Hematopoietic multipotent progenitor cell treated with erythropoietin and hydrocortisone succinate and interleukin-3 and kit ligand, for 17 days (in vitro differentiated cells): ENCODE measurements around the gene CRACDL.

Source experiments
- DNase-seq: peaks from one replicate; pipeline ENCODE4 v3.0.0-alpha.2; 2015; ENCODE audit warnings: low spot score

The CRACDL gene

GRCh38 chr2:98859323-98859722 is 76.7 kb downstream of the CRACDL start:
- no peak for DNase-seq

- no peak for DNase-seq
These were observed 79.0 kb downstream of the CRACDL start for GRCh38 chr2:98857001-98857400.

GRCh38 chr2:98854682-98855081 is 81.3 kb downstream of the CRACDL start:
- no peak for DNase-seq

- DNase-seq: no peak
These were observed 83.1 kb downstream of the CRACDL start for GRCh38 chr2:98852932-98853331.

GRCh38 chr2:98850074-98850473 is 86.0 kb downstream of the CRACDL start:
- no peak for DNase-seq

- no peak for DNase-seq
These were observed 86.9 kb downstream of the CRACDL start for GRCh38 chr2:98849113-98849512.

- no peak for DNase-seq
These were observed 88.2 kb downstream of the CRACDL start for GRCh38 chr2:98847853-98848252.

- no peak for DNase-seq
These were observed 90.0 kb downstream of the CRACDL start for GRCh38 chr2:98846041-98846440.

GRCh38 chr2:98842136-98842535 is 93.9 kb downstream of the CRACDL start:
- DNase-seq: no peak

GRCh38 chr2:98839292-98839691 is 96.7 kb downstream of the CRACDL start:
- no peak for DNase-seq

- no peak for DNase-seq
These were observed 100.1 kb downstream of the CRACDL start for GRCh38 chr2:98835831-98836385.

GRCh38 chr2:98833917-98834263 is 102.1 kb downstream of the CRACDL start:
- DNase-seq: no peak

GRCh38 chr2:98833172-98833916 is 102.7 kb downstream of the CRACDL start:
- no peak for DNase-seq

GRCh38 chr2:98832172-98832571 is 103.9 kb downstream of the CRACDL start:
- DNase-seq: no peak

- DNase-seq: no peak
These were observed 105.4 kb downstream of the CRACDL start for GRCh38 chr2:98830571-98831145.

- DNase-seq: no peak
These were observed 106.3 kb downstream of the CRACDL start for GRCh38 chr2:98829581-98830270.

GRCh38 chr2:98828793-98829371 is 107.1 kb downstream of the CRACDL start:
- no peak for DNase-seq

- no peak for DNase-seq
These were observed 107.7 kb downstream of the CRACDL start for GRCh38 chr2:98828369-98828744.

- DNase-seq: no peak
These were observed 108.2 kb downstream of the CRACDL start for GRCh38 chr2:98827625-98828368.

GRCh38 chr2:98826856-98827255 is 109.2 kb downstream of the CRACDL start:
- DNase-seq: no peak

- no peak for DNase-seq
These were observed 110.2 kb downstream of the CRACDL start for GRCh38 chr2:98825858-98826257.

GRCh38 chr2:98825404-98825803 is 110.6 kb downstream of the CRACDL start:
- no peak for DNase-seq
